ENCODE results near the gene HOXA2.

DNA sequence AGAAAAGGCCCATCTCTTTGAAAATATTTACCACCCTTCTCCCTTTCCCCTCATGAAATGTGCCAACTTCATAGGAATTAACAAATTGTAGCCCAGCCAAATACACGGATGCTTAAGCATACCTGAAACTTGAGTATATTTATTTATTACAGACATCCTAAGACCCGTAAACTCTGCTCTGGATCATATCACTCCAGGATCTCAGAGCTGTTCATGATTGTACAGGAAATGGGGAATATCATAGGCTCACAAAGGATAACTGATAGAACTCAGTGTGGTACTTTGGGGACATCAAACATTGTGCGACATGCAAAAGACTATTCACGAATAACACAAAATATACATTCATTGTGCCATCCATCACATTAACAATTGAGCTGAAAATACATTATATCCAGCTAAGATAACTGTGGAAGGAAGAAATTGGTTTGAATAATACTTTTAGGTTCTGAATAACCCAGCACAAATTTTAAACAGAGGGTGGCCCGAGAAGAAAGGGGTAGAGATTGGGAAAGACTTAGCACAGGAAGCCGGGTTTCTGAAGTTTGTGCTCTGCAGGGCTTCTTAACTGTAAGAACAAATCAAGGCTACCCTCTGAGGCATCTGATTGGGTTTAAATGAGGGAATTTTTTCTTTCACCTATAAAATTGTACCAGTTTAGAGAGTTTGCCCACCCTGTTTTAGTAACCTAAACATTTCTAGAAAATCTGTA is 9.1 kb downstream of the HOXA2 start:
- TF ChIP-seq, protein P1, sequence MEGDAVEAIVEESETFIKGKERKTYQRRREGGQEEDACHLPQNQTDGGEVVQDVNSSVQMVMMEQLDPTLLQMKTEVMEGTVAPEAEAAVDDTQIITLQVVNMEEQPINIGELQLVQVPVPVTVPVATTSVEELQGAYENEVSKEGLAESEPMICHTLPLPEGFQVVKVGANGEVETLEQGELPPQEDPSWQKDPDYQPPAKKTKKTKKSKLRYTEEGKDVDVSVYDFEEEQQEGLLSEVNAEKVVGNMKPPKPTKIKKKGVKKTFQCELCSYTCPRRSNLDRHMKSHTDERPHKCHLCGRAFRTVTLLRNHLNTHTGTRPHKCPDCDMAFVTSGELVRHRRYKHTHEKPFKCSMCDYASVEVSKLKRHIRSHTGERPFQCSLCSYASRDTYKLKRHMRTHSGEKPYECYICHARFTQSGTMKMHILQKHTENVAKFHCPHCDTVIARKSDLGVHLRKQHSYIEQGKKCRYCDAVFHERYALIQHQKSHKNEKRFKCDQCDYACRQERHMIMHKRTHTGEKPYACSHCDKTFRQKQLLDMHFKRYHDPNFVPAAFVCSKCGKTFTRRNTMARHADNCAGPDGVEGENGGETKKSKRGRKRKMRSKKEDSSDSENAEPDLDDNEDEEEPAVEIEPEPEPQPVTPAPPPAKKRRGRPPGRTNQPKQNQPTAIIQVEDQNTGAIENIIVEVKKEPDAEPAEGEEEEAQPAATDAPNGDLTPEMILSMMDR (IDR thresholded peaks at IDR 0.05) = no peak
- TF ChIP-seq POLR2A (IDR thresholded peaks at IDR 0.05) = no peak

Measured in prostate gland (tissue), 2 donors.